Measurements from ENCODE around the gene COL20A1.

- TF ChIP-seq, protein P1, sequence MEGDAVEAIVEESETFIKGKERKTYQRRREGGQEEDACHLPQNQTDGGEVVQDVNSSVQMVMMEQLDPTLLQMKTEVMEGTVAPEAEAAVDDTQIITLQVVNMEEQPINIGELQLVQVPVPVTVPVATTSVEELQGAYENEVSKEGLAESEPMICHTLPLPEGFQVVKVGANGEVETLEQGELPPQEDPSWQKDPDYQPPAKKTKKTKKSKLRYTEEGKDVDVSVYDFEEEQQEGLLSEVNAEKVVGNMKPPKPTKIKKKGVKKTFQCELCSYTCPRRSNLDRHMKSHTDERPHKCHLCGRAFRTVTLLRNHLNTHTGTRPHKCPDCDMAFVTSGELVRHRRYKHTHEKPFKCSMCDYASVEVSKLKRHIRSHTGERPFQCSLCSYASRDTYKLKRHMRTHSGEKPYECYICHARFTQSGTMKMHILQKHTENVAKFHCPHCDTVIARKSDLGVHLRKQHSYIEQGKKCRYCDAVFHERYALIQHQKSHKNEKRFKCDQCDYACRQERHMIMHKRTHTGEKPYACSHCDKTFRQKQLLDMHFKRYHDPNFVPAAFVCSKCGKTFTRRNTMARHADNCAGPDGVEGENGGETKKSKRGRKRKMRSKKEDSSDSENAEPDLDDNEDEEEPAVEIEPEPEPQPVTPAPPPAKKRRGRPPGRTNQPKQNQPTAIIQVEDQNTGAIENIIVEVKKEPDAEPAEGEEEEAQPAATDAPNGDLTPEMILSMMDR (IDR thresholded peaks at IDR 0.05) = no peak
- no peak for TF ChIP-seq REST (IDR thresholded peaks at IDR 0.05; ENCODE audit: insufficient read depth in 1 of 2, low read depth in 2 of 2, low read length in 1 of 2)
- TF ChIP-seq POLR2AphosphoS5 (IDR thresholded peaks at IDR 0.05; ENCODE audit: low read depth, low read length) = no peak
- no peak for TF ChIP-seq TCF7L2 (IDR thresholded peaks at IDR 0.05; ENCODE audit: low read depth, low read length)
- no peak for TF ChIP-seq SIN3A (IDR thresholded peaks at IDR 0.05; ENCODE audit: borderline replicate concordance, insufficient read depth, low read depth, low read length)
Measured at GRCh38 chr20:63359937-63360849, 67.2 kb downstream of the COL20A1 start.
